A673 (cell line): ENCODE results near the gene TMEM232.

ENCODE experiments used
- EZH2 ChIP-seq: fragments of 200-600 bp; sonication (generic); IDR thresholded peaks from 2 replicates; pipeline ENCODE4 v1.6.1; 2017; ENCODE audit warnings: borderline replicate concordance, low read depth, mild to moderate bottlenecking, mixed read lengths, antibody characterized with exemption, low read length; ENCODE audit not compliant: poor library complexity, severe bottlenecking
- TF ChIP-seq, protein P1 (sequence below): fragments of 300-800, 200-600 bp; sonication (generic); conservative IDR thresholded peaks from 2 replicates; pipeline ENCODE4 v1.5.1; 2017; ENCODE audit warnings: low read depth, mild to moderate bottlenecking, antibody characterized with exemption, low read length, moderate library complexity, mixed read lengths

DNA sequence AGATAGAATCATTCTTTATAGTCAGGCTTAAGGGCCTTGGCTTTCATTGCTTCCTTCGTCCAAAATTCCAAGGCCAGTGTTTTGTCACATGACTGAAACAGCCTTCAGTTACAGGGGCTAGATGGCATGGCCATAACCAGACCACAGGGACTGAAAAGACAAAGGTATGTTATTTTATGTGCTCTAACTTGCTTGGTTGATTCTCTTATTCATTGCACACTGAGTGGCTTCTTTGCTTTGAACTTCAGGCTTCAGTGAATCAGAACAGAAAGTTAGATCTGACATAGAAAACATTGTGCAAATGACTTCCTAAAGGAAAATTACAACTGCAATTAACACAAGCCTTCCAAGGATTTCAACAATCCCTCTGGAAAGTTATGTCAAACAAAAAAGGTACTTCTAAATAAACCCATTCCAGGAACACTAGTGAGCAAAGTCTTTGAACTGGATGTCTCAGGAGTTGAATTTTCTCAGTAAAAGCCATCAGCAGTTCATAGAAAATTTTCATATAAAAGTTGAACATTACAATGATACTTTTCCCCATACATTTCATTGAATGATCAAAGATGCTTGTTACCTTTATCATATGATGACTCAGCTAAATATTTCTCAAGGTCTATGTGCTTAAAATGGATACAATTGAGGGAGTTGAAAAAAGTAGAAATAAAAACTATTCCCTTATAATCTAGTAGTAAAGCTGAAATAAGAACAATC lies 355.3 kb downstream of the TMEM232 start:
- TF ChIP-seq, protein P1, sequence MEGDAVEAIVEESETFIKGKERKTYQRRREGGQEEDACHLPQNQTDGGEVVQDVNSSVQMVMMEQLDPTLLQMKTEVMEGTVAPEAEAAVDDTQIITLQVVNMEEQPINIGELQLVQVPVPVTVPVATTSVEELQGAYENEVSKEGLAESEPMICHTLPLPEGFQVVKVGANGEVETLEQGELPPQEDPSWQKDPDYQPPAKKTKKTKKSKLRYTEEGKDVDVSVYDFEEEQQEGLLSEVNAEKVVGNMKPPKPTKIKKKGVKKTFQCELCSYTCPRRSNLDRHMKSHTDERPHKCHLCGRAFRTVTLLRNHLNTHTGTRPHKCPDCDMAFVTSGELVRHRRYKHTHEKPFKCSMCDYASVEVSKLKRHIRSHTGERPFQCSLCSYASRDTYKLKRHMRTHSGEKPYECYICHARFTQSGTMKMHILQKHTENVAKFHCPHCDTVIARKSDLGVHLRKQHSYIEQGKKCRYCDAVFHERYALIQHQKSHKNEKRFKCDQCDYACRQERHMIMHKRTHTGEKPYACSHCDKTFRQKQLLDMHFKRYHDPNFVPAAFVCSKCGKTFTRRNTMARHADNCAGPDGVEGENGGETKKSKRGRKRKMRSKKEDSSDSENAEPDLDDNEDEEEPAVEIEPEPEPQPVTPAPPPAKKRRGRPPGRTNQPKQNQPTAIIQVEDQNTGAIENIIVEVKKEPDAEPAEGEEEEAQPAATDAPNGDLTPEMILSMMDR = no peak
- no peak for TF ChIP-seq EZH2
